Measurements from ENCODE around the gene LRATD1.

Gene LRATD1

DNA sequence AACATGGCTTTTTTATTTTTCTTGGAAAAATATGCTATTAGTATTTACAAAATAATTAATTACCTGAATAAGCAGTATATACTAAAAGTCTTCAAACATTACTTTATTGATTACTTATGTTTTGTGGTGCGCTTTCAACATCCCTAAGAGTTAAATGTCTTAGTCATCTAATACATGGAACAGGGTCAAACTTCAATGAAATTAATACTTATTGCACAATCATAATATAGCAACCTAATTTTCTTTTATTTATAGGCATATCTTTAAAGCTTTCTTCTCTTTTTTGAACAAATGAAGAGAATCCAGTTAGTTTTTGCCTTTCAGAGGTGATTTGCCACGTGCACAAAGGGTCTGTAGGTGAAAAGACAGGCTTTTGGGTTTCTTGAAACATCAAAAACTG is 6.0 kb downstream of the LRATD1 start:
- TF ChIP-seq, protein P1, sequence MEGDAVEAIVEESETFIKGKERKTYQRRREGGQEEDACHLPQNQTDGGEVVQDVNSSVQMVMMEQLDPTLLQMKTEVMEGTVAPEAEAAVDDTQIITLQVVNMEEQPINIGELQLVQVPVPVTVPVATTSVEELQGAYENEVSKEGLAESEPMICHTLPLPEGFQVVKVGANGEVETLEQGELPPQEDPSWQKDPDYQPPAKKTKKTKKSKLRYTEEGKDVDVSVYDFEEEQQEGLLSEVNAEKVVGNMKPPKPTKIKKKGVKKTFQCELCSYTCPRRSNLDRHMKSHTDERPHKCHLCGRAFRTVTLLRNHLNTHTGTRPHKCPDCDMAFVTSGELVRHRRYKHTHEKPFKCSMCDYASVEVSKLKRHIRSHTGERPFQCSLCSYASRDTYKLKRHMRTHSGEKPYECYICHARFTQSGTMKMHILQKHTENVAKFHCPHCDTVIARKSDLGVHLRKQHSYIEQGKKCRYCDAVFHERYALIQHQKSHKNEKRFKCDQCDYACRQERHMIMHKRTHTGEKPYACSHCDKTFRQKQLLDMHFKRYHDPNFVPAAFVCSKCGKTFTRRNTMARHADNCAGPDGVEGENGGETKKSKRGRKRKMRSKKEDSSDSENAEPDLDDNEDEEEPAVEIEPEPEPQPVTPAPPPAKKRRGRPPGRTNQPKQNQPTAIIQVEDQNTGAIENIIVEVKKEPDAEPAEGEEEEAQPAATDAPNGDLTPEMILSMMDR (IDR thresholded peaks at IDR 0.05), result no peak
- H3K27ac ChIP-seq, result no peak overlapping the region
- no peak for DNase-seq (ENCODE audit: low spot score)
- H3K4me3 ChIP-seq, result no peak overlapping the region

DNA sequence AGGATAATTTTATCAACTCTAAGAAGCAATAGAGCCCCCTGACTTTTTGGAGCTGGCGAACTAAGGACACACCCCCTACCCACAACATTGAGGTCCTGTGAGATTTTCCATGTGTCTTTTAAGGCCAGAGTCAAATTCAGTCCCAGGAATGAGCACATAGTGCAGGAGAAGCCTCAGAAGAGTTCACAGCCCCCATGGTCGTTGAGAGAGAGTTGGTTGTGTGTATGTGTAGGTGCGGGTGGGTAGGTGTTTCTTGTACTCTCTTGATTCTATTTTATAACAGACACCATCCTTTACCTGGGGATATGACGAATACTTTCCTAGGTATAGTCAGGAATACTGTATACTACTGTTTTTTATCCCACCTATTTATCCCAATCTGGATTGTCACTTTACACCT is 8.6 kb downstream of the LRATD1 start:
- Histone ChIP-seq H3K4me3 (no peak overlapping the region), H3K27ac (no peak overlapping the region)

DNA sequence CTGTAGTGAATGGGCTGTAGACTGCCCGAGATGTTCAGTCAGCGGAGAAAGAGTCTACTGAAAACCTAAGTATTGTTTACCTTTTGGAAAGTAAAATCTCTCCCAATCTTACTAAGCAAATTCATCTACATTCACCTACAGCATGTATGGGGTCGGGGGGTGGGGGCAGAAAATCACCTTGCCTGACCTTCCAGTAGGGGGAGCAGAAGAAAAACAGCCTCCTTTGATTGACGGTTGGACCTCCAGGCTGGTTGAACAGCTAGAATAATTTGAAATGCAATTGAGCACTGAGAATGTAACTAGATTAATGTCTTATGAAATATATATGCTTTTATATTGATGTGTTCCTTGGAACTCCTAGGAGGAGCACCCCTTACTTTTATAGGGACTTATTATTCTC is 10.0 kb downstream of the LRATD1 start:
- TF ChIP-seq, protein P1 (IDR thresholded peaks at IDR 0.05), result no peak
- Histone ChIP-seq H3K27ac (no peak overlapping the region), H3K4me3 (no peak overlapping the region)
- DNase-seq (ENCODE audit: low spot score), result no peak

More for the DNA sequence above, 8.6 kb downstream of the LRATD1 start:
- no peak for DNase-seq (ENCODE audit: low spot score)
- TF ChIP-seq, protein P1 (IDR thresholded peaks at IDR 0.05), result no peak

DNA sequence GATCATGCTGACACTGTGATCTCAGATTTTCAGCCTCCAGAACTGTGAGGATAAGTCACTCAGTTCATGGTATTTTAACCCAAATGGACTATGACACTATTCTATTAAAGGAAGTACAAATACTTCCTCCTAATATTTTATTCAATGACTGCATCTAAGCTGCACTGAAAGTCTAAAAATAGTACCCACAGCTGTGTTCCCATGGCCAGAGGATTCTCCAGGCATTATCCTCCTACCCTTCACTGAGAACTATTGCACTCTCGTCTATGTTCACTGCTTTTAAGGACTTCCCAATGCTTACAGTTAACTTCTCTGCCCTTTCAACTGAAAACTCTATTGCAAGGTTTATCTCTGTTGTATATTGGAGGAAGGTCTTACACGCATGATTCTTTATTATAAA is 15.2 kb downstream of the LRATD1 start:
- H3K27ac ChIP-seq, result no peak overlapping the region
- TF ChIP-seq, protein P1 (IDR thresholded peaks at IDR 0.05), result no peak
- no peak for DNase-seq (ENCODE audit: low spot score)
- H3K4me3 ChIP-seq, result no peak overlapping the region

DNA sequence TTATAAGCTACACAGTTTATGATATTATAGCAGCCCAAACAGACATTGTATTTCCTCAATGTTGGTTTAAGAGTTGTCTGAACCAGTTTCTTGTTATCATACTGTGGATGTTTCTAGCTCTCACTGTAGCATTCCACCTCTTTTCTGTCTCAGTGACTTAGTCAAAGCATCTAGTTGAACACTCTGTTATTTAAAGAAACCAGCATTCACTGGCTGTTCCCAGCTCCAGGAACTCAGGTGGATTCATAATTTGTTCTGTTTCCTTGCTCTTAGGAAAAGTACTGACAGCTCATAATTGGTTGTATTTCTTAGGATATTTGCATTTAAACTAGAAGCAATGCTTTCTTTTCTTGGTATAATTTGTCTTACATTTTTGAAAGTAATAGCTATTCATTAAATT is 17.5 kb downstream of the LRATD1 start:
- H3K4me3 ChIP-seq, result no peak overlapping the region
- TF ChIP-seq, protein P1 (IDR thresholded peaks at IDR 0.05), result no peak
- no peak overlapping the region for H3K27ac ChIP-seq
- no peak for DNase-seq (ENCODE audit: low spot score)

DNA sequence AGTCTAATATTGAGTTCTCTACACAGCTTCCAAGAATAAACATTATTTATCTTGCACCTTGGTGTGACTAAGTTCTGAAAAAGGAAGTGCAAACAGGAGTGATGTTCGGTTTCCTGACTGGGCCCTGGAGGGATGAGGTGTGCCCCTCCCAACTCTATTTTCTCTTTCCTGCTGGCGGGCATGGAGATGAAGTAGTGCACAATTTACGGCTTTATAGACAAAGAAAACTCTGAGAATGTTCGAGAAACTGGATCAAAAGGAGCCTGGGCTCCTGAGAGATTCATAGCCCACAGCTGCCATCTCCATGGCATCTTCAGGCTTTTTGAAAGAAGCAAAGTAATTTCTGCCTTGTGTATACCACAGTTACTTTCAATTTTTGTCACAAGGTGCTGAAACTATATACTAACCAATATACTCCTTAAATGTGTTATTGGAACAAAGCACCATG is 22.3 kb downstream of the LRATD1 start:
- DNase-seq (ENCODE audit: low spot score), result no peak
- no peak overlapping the region for H3K27ac ChIP-seq
- H3K4me3 ChIP-seq, result no peak overlapping the region
- TF ChIP-seq, protein P1 (IDR thresholded peaks at IDR 0.05), result no peak

DNA sequence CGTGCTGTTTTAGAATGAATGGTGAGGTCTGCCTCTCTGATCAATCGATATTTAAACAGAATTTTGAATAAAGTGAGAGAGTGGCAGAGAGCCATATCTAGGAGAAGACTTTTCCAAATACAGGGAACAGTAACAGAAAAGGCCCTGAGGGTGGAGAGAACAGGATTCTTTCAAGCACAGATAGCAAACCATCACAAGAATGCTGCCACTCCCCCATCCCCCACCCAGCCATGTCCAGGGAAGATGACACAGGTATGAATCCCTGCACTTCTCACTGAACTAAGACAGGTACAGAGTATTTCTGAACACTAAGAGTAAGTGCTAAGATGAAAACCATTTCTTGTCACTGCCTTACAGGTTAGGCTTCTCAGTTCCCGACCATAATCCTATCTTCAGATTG is 23.6 kb downstream of the LRATD1 start:
- TF ChIP-seq, protein P1 (IDR thresholded peaks at IDR 0.05), result no peak
- Histone ChIP-seq H3K27ac (no peak overlapping the region), H3K4me3 (no peak overlapping the region)
- DNase-seq (ENCODE audit: low spot score), result no peak

Measured in coronary artery (tissue), 2 donors.